Measurements from ENCODE around the gene ZNF532. TPM values are rescaled to one million over a fixed set of nuclear protein-coding genes. Genes with fewer than 3 reads are reported as not detected.

ZNF532 gene
- total RNA-seq, 4 donors from 2014 or later = 16.2 to 26.9 (median 22.7) TPM

DNA sequence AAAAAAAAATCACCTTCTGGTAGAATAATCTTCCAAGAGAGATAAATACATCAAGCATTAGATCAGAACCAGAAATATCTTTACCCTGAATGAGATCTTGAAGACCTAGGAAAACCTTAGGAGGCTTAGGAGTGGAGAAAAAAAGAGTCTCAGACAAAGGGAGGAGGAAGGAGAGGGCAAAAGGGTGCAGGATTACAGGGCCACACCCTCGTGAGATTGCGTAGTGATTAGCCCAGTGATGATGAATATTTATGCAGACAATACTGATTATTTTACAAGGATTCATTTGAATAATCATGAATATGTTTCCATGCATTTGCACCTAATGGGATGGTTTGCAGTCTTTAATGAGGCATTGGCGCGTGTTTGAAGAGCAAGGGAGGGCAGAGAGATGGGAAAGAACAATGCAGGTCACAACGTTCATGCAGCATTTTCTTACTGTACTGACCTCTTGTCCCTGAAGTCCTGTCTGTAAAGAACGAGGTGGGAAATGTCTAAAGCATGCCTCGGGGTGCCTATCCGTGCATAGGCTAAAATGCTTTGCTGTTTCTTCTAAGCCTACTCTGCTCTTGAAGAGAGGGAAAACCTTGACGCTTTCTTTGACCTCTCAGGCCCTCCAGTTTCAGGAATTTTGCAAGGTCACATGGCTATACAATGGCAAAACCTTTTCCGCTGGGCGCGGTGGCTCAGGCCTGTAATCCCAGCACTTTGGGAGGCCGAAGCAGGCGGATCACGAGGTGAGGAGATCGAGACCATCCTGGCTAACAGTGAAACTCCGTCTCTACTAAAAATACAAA lies 18.6 kb upstream of the ZNF532 start:
- WGBS, 2 donors (ENCODE audit: low coverage in 1 of 2) = 80 to 85% methylated on average over 9 to 17 of the region's 17 CpGs
- no peak overlapping the region for H3K4me3 ChIP-seq
- H3K4me1 ChIP-seq = peaks cover 0 to 9% (median 0%) of the 10 kb centered on the region in 4 donors
- intact Hi-C loops (cut with DNase I; ENCODE audit: low total_unique reads) = no loop called here
- no peak overlapping the region for H3K27ac ChIP-seq
- TF ChIP-seq, protein P1, sequence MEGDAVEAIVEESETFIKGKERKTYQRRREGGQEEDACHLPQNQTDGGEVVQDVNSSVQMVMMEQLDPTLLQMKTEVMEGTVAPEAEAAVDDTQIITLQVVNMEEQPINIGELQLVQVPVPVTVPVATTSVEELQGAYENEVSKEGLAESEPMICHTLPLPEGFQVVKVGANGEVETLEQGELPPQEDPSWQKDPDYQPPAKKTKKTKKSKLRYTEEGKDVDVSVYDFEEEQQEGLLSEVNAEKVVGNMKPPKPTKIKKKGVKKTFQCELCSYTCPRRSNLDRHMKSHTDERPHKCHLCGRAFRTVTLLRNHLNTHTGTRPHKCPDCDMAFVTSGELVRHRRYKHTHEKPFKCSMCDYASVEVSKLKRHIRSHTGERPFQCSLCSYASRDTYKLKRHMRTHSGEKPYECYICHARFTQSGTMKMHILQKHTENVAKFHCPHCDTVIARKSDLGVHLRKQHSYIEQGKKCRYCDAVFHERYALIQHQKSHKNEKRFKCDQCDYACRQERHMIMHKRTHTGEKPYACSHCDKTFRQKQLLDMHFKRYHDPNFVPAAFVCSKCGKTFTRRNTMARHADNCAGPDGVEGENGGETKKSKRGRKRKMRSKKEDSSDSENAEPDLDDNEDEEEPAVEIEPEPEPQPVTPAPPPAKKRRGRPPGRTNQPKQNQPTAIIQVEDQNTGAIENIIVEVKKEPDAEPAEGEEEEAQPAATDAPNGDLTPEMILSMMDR (IDR thresholded peaks at IDR 0.05) = no peak
- TF ChIP-seq POLR2AphosphoS5 (IDR thresholded peaks at IDR 0.05) = no peak
- TF ChIP-seq EP300 (IDR thresholded peaks at IDR 0.05; ENCODE audit: low read depth) = no peak
- TF ChIP-seq POLR2A (IDR thresholded peaks at IDR 0.05) = no peak
- no peaks in the 10 kb centered on the region for H3K9me3 ChIP-seq
- no peaks in the 10 kb centered on the region for H3K27me3 ChIP-seq
- H3K36me3 ChIP-seq = no peaks in the 10 kb centered on the region
- in situ Hi-C loops (cut with MboI; ENCODE audit: low pct_ligation_motif_present in 1 of 4, low pct_unique_long_range_greater_than_20kb in 1 of 4, low sequenced_read_pairs in 3 of 4) = no loop called here
- no peak for DNase-seq

DNA sequence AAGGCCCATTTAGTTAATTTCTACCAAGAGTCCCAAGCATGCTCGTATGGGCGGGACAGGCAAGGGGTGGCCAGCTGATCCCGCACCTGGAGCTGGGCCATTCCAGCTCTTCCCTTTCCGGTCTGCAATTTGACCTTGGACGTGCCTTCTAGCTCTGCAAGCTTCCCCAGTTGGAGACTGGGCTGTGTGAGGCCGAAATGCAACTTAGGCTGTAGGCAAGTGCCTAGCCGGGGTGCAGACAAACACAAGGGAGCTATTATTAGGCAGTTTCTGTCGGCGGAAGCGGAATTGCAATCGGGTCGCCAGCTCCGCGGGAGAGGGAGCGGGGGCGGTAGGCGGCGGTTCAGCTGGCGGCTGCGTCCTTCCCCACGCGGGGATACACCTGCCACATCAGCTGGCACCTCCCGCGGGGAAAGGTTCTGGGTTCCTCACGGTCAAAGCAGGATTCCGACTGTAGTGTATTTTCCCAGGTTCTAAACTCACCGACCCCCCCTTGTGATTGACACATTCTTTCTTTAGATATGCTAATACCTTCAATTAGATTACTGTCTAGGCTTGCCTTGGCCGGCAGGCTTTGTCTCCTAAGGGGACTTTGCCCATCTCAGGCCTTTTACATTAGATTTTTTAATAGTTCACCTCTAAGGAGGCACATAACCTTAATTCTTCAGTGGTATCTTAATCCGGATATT lies 17.1 kb upstream of the ZNF532 start:
- Histone ChIP-seq H3K27me3 (no peaks in the 10 kb centered on the region), H3K27ac (no peak overlapping the region), H3K9me3 (no peaks in the 10 kb centered on the region), H3K36me3 (no peaks in the 10 kb centered on the region), H3K4me1 (peaks cover 0 to 9% (median 0%) of the 10 kb centered on the region in 4 donors), H3K4me3 (no peak overlapping the region)
- in situ Hi-C loops (cut with MboI; ENCODE audit: low pct_ligation_motif_present in 1 of 4, low pct_unique_long_range_greater_than_20kb in 1 of 4, low sequenced_read_pairs in 3 of 4) = no loop called here
- intact Hi-C loops (cut with DNase I; ENCODE audit: low total_unique reads) = no loop called here
- 60 to 67% methylated on average over 2 to 29 of the region's 29 CpGs for WGBS, 2 donors (ENCODE audit: low coverage in 1 of 2)
- TF ChIP-seq EP300 (IDR thresholded peaks at IDR 0.05; ENCODE audit: low read depth) = no peak
- no peak for TF ChIP-seq POLR2A (IDR thresholded peaks at IDR 0.05)
- TF ChIP-seq, protein P1 (IDR thresholded peaks at IDR 0.05) = no peak
- TF ChIP-seq POLR2AphosphoS5 (IDR thresholded peaks at IDR 0.05) = no peak
- DNase-seq = no peak

DNA sequence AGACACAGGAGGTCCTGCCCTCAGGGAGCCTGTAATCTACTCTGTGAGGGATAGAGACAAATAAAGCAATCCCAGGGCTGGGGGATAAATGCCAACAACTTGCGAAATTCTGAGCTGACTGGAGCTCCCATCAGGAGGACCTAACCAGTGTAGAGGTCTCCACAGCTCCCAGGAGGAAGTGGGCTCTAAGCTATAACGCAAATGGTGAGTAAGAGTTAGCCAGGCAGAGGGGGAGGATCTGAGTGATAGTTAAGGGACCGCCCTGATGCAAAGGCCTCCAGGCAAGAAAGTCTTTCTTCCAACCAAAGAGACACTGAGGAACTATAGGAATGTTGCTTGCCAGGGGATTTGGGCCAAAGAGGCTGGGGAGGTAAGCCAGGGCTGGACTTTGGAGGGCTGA lies 16.0 kb upstream of the ZNF532 start:
- Histone ChIP-seq H3K4me3 (no peak overlapping the region), H3K27ac (no peak overlapping the region), H3K9me3 (no peaks in the 10 kb centered on the region), H3K27me3 (no peaks in the 10 kb centered on the region), H3K36me3 (no peaks in the 10 kb centered on the region), H3K4me1 (peaks cover 0 to 3% (median 0%) of the 10 kb centered on the region in 4 donors)
- intact Hi-C loops (cut with DNase I; ENCODE audit: low total_unique reads) (no loop called here), in situ Hi-C loops (cut with MboI; ENCODE audit: low pct_ligation_motif_present in 1 of 4, low pct_unique_long_range_greater_than_20kb in 1 of 4, low sequenced_read_pairs in 3 of 4) (no loop called here)
- WGBS, 2 donors (ENCODE audit: low coverage in 1 of 2) = 98 to 100% methylated on average over 1 to 3 of the region's 3 CpGs
- TF ChIP-seq POLR2A (IDR thresholded peaks at IDR 0.05) (no peak), POLR2AphosphoS5 (IDR thresholded peaks at IDR 0.05) (no peak)
- no peak for DNase-seq

DNA sequence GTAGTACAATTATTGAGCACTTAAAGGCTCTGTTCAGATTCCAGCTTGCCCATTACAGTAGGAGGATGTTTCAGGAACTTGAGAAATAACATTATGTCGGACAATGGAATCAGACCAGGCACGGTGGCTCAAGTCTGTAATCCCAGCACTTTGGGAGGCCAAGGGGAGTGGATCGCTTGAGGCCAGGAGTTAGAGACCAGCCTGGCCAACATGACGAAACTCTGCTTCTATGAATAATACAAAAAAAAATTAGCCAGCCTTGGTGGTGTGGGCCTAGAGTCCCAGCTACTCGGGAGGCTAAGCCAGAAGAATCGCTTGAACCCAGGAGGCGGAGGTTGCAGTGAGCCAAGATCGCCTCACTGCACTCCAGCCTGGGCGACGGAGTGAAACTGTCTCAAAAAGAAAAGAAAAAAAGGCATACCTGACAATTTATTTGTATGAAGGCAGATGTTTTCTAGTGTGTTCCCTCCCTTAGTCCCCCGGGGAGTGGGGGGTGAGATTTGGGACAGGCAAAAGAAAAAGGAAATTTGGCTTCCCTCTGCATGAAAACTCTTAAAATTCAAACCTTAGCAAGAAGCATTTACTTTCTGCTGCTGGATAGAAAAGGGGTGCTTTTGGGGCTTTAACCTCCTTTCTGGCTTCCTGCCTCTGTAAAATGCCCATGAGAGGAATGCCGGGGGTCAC lies 13.7 kb upstream of the ZNF532 start:
- intact Hi-C loops (cut with DNase I; ENCODE audit: low total_unique reads) = no loop called here
- 87 to 88% methylated on average over 10 to 12 of the region's 12 CpGs for WGBS, 2 donors (ENCODE audit: low coverage in 1 of 2)
- no peaks in the 10 kb centered on the region for H3K36me3 ChIP-seq
- H3K27ac ChIP-seq = no peak overlapping the region
- no peak for DNase-seq
- H3K9me3 ChIP-seq = no peaks in the 10 kb centered on the region
- H3K4me1 ChIP-seq = no peaks in the 10 kb centered on the region
- H3K27me3 ChIP-seq = no peaks in the 10 kb centered on the region
- in situ Hi-C loops (cut with MboI; ENCODE audit: low pct_ligation_motif_present in 1 of 4, low pct_unique_long_range_greater_than_20kb in 1 of 4, low sequenced_read_pairs in 3 of 4) = no loop called here
- TF ChIP-seq EP300 (IDR thresholded peaks at IDR 0.05; ENCODE audit: low read depth) = no peak
- TF ChIP-seq, protein P1 (IDR thresholded peaks at IDR 0.05) = no peak
- TF ChIP-seq POLR2AphosphoS5 (IDR thresholded peaks at IDR 0.05) = no peak
- TF ChIP-seq POLR2A (IDR thresholded peaks at IDR 0.05) = no peak
- H3K4me3 ChIP-seq = no peak overlapping the region
